GM20431 (cell line): ENCODE results near the gene MTMR1.

Experiments
- in situ Hi-C: fragments of 300-500 bp; cut with MseI, MboI; formaldehyde crosslinking; loops from one replicate; pipeline ENCODE4 v1.15.0; 2020; ENCODE audit warnings: low sequenced_read_pairs; ENCODE audit not compliant: unreplicated experiment

Gene MTMR1

GRCh38 chrX:150692831-150693724, at the start of gene MTMR1:
MTMR1 (plus strand) TSS chrX:150693396; CDS start chrX:150693531, 135 bp downstream.
- in situ Hi-C loops: no loop called here

- in situ Hi-C loops: no loop called here
These were observed 49.2 kb upstream of the MTMR1 start for GRCh38 chrX:150643958-150644357.

GRCh38 chrX:150644422-150644821, 48.8 kb upstream of the MTMR1 start:
- in situ Hi-C loops: no loop called here

- in situ Hi-C loops: no loop called here
These were observed 45.9 kb upstream of the MTMR1 start for GRCh38 chrX:150647331-150647730.

GRCh38 chrX:150648296-150648940, 44.8 kb upstream of the MTMR1 start:
- in situ Hi-C loops: no loop called here

GRCh38 chrX:150649096-150649870, 43.9 kb upstream of the MTMR1 start:
- in situ Hi-C loops: no loop called here

GRCh38 chrX:150651906-150652305, 41.3 kb upstream of the MTMR1 start:
- in situ Hi-C loops: no loop called here

GRCh38 chrX:150655788-150656187, 37.4 kb upstream of the MTMR1 start:
- in situ Hi-C loops: no loop called here

GRCh38 chrX:150663073-150663472, 30.1 kb upstream of the MTMR1 start:
- in situ Hi-C loops: no loop called here

GRCh38 chrX:150664290-150664689, 28.9 kb upstream of the MTMR1 start:
- in situ Hi-C loops: no loop called here

GRCh38 chrX:150676221-150676620, 17.0 kb upstream of the MTMR1 start:
- in situ Hi-C loops: no loop called here

- in situ Hi-C loops: no loop called here
These were observed 12.2 kb upstream of the MTMR1 start for GRCh38 chrX:150680974-150681373.

- in situ Hi-C loops: no loop called here
These were observed 10.1 kb upstream of the MTMR1 start for GRCh38 chrX:150683112-150683511.

- in situ Hi-C loops: no loop called here
These were observed 9.6 kb upstream of the MTMR1 start for GRCh38 chrX:150683536-150684146.

- in situ Hi-C loops: no loop called here
These were observed 4.2 kb upstream of the MTMR1 start for GRCh38 chrX:150688911-150689451.

GRCh38 chrX:150690126-150690525, 3.1 kb upstream of the MTMR1 start:
- in situ Hi-C loops: no loop called here

- in situ Hi-C loops: no loop called here
These were observed 900 bp upstream of the MTMR1 start for GRCh38 chrX:150692296-150692695.

- in situ Hi-C loops: no loop called here
These were observed 754 bp downstream of the MTMR1 start for GRCh38 chrX:150693725-150694574.

- in situ Hi-C loops: no loop called here
These were observed 1.7 kb downstream of the MTMR1 start for GRCh38 chrX:150694738-150695410.
